ENCODE results near the gene ZNF221.

ZNF221 gene

GRCh38 chr19:43910884-43911283, 40.1 kb upstream of the ZNF221 start:
- no peak for DNase-seq (ENCODE audit: low spot score)

GRCh38 chr19:43913383-43913782, 37.6 kb upstream of the ZNF221 start:
- no peak overlapping the region for H3K27ac ChIP-seq
- peak overlapping the region; percentile 22 for H3K4me3 ChIP-seq
- no peak for DNase-seq (ENCODE audit: low spot score)
- no peak for TF ChIP-seq CTCF (IDR thresholded peaks at IDR 0.05)

More at GRCh38 chr19:43910884-43911283, 40.1 kb upstream of the ZNF221 start:
- no peak overlapping the region for H3K4me3 ChIP-seq
- no peak for TF ChIP-seq CTCF (IDR thresholded peaks at IDR 0.05)
- no peak overlapping the region for H3K27ac ChIP-seq

DNA sequence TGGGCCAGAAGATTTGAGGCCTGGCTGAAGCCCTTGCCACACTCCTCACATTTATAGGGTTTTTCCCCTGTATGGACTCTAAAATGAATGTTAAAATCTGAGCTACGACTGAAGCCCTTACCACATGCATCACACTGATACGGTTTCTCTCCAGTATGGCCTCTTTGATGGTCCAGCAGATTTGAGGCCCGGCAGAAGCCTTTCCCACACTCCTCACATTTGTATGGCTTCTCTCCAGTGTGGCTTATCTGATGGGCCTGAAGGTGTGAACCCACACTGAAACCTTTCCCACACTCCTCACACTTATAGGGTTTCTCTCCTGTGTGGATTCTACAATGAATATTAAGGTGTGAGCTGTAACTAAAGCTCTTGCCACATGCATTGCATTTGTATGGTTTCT, 37.0 kb upstream of the ZNF221 start:
- Histone ChIP-seq H3K4me3 (peak overlapping the region; percentile 22), H3K27ac (no peak overlapping the region)
- no peak for TF ChIP-seq CTCF (IDR thresholded peaks at IDR 0.05)
- DNase-seq (ENCODE audit: low spot score) = no peak

GRCh38 chr19:43923875-43924274, 27.2 kb upstream of the ZNF221 start:
- no peak for DNase-seq (ENCODE audit: low spot score)
- TF ChIP-seq CTCF (IDR thresholded peaks at IDR 0.05) = no peak
- H3K27ac ChIP-seq = no peak overlapping the region
- no peak overlapping the region for H3K4me3 ChIP-seq

- TF ChIP-seq CTCF (IDR thresholded peaks at IDR 0.05) = no peak
- no peak overlapping the region for H3K4me3 ChIP-seq
- no peak overlapping the region for H3K27ac ChIP-seq
- DNase-seq (ENCODE audit: low spot score) = no peak
Measured at GRCh38 chr19:43928820-43929219, 22.2 kb upstream of the ZNF221 start.

GRCh38 chr19:43934055-43934984, 16.7 kb upstream of the ZNF221 start:
- Histone ChIP-seq H3K4me3 (peak overlapping the region; percentile 73), H3K27ac (peak overlapping the region; percentile 51 to 86)
- DNase-seq (ENCODE audit: low spot score) = no peak
- no peak for TF ChIP-seq CTCF (IDR thresholded peaks at IDR 0.05)
